Right lobe of liver (tissue), 6 donors: ENCODE results near the gene HIBCH. TPM values are rescaled to one million over a fixed set of nuclear protein-coding genes. Genes with fewer than 3 reads are reported as not detected.
A peak's percentile ranks its signal among the peaks of the same experiment; 100 is the strongest.

Experiments used
- ATAC-seq, 4 donors: fragments of 200-7000 bp; cut with Tn5 transposase; one replicate each; pipeline ENCODE4 v1.9.1; 2020; ENCODE audit warnings: mild to moderate bottlenecking in 4 of 4, moderate library complexity in 4 of 4
- DNase-seq, 3 donors: peaks; one replicate each; pipeline ENCODE4 v3.0.0-alpha.2; 2020
- H3K27ac ChIP-seq, 3 donors: fragments of 200-600 bp; one replicate each; pipeline ENCODE4 v1.8.0; 2022
- H3K27me3 ChIP-seq, 2 donors: fragments of 200-600 bp; one replicate each; pipeline ENCODE4 v1.8.0; 2022
- H3K36me3 ChIP-seq, 4 donors: fragments of 200-600 bp; sonication (generic) in 1 of 4; one replicate each; pipeline versions ENCODE4 v1.5.1 to v1.8.0; 2017 to 2022; ENCODE audit warnings: control low read depth in 1 of 4
- H3K4me1 ChIP-seq, 4 donors: fragments of 200-600 bp; sonication (generic) in 1 of 4; one replicate each; pipeline versions ENCODE4 v1.5.1 to v1.8.0; 2017 to 2022; ENCODE audit warnings: control low read depth in 1 of 4
- H3K4me3 ChIP-seq, 3 donors: fragments of 200-600 bp; one replicate each; pipeline ENCODE4 v1.8.0; 2022
- H3K9me3 ChIP-seq, 4 donors: fragments of 200-600 bp; sonication (generic) in 1 of 4; one replicate each; pipeline versions ENCODE4 v1.5.1 to v1.8.0; 2017 to 2022; ENCODE audit warnings: control low read depth in 1 of 4
- POLR2A ChIP-seq: fragments of 450-650 bp; IDR thresholded peaks from one replicate; pipeline ENCODE4 v1.6.1; 2017; ENCODE audit warnings: antibody characterized with exemption, mild to moderate bottlenecking
- WGBS: methylation state at CpG from one replicate; pipeline ENCODE4 v1.1.6; 2018; ENCODE audit warnings: low coverage, low lambda C conversion rate; ENCODE audit not compliant: insufficient coverage; ENCODE audit errors: missing lambda C conversion rate; 5-methylcytosine and 5-hydroxymethylcytosine counted together
- intact Hi-C, 2 donors: fragments of 100-400 bp; cut with DNase I; formaldehyde crosslinking; loops; one replicate each; pipeline versions ENCODE4 v1.11.2 to v1.14.1; 2022
- total RNA-seq, 6 experiments: library from RNA; depleted of rRNA in 2 of 6; stranded (reverse); fragments of >200 nt in 2 of 6; fragmentation: NEBNext Ultra II Directional in 3 of 6; extraction: Animal tissue kit (Norgen Biotek cat#: 25700) in 3 of 6; gene quantifications; one replicate each; pipeline versions ENCODE4 v1.1.0 to v1.2.4, GENCODE V29; 2016 to 2023
- TF ChIP-seq, protein P1 (sequence below), 4 donors: fragments of 200-600 bp in 3 of 4; fragments of 450-650 bp in 1 of 4; IDR thresholded peaks; one replicate each; pipeline versions ENCODE4 v1.5.1 to v1.8.0; 2016 to 2022; ENCODE audit warnings: antibody characterized with exemption in 4 of 4, mild to moderate bottlenecking in 2 of 4
- donor health status: DM: no; HTN: yes; CAD: no.
- donor health status: DM: no; HTN: no; CAD: no.
- donor health status: DM: no; HTN: no; CAD: no.
- donor health status: DM: no; HTN: yes; CAD: no.
- donor health status: DM: no; HTN: yes; CAD: no.

HIBCH gene
- total RNA-seq, 6 experiments from 2014 or later = 20.1 to 93.6 (median 53.6) TPM

DNA sequence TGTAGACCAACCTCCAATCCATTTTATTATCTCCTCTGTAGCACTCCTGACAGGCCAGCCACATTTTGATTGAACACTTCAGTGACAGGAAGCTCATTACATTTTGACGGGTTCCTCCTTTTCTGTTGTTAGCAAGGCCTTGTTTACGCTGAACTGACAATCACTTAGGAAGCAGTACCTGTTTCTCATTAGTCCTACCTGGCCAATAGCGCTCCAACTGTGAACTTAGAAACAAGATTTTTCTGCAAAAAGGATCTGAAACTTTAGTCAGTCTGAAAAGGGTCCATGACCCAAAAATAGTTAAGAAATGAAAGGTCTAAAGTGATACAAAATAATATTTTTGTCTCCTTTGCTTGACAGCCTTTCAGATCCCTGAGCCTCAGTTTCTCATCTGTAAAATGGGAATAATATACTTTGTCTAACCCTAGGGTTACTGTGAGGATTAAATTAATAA is 137.5 kb downstream of the HIBCH start:
- WGBS = 73% methylated on average over 3 of the region's 3 CpGs
- H3K27ac ChIP-seq = peak overlapping the region in 1 of 3 donors; percentile 78

DNA sequence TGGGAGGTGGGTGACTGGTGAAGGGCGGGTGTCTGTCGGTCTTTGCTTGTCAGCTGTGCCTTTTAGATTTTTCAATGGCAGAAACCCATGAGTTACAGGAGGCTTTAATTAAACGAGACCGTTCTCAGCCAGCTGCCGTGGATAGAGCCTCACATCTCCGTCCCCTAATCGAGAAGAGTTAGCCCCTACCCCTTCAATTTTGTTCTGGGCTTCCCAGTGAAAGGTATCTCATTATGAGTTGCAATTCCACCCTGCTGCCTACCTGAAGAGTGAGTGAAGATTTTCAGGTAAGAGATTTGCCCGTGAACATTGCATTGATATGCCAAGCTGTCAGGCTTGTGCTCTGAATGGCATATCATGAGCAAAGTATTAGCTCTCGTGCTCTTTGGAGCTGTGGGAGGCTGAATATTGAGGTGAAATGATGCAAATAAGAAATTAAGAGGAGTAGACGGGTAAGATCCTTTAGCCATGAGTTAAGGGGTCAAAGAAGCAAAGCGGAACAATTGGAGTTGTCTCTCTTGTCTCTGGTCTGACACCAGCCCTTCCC is 138.4 kb downstream of the HIBCH start:
- H3K27ac ChIP-seq = peak overlapping the region; percentile 65 to 78 (median 77)
- no peaks in the 10 kb centered on the region for H3K27me3 ChIP-seq
- DNase-seq (no peak), ATAC-seq (peak; percentile 1 to 7 (median 5))
- no peaks in the 10 kb centered on the region for H3K9me3 ChIP-seq
- peak overlapping the region; percentile 57 to 76 (median 64) for H3K4me3 ChIP-seq
- intact Hi-C loops = no loop called here
- 23% methylated on average over 6 of the region's 11 CpGs for WGBS
- H3K4me1 ChIP-seq = peaks cover 0 to 6% (median 0%) of the 10 kb centered on the region in 4 donors
- H3K36me3 ChIP-seq = no peaks in the 10 kb centered on the region
- TF ChIP-seq, protein P1, sequence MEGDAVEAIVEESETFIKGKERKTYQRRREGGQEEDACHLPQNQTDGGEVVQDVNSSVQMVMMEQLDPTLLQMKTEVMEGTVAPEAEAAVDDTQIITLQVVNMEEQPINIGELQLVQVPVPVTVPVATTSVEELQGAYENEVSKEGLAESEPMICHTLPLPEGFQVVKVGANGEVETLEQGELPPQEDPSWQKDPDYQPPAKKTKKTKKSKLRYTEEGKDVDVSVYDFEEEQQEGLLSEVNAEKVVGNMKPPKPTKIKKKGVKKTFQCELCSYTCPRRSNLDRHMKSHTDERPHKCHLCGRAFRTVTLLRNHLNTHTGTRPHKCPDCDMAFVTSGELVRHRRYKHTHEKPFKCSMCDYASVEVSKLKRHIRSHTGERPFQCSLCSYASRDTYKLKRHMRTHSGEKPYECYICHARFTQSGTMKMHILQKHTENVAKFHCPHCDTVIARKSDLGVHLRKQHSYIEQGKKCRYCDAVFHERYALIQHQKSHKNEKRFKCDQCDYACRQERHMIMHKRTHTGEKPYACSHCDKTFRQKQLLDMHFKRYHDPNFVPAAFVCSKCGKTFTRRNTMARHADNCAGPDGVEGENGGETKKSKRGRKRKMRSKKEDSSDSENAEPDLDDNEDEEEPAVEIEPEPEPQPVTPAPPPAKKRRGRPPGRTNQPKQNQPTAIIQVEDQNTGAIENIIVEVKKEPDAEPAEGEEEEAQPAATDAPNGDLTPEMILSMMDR (IDR thresholded peaks at IDR 0.05) = no peak
- no peak for TF ChIP-seq POLR2A

More for the DNA sequence above, 137.5 kb downstream of the HIBCH start:
- intact Hi-C loops = no loop called here
- no peak for TF ChIP-seq POLR2A
- TF ChIP-seq, protein P1 (IDR thresholded peaks at IDR 0.05) = no peak
- ATAC-seq (no peak), DNase-seq (no peak)
- H3K4me1 ChIP-seq = peaks cover 0 to 6% (median 0%) of the 10 kb centered on the region in 4 donors
- no peak overlapping the region for H3K4me3 ChIP-seq
- no peaks in the 10 kb centered on the region for H3K27me3 ChIP-seq
- H3K36me3 ChIP-seq = no peaks in the 10 kb centered on the region
- no peaks in the 10 kb centered on the region for H3K9me3 ChIP-seq

DNA sequence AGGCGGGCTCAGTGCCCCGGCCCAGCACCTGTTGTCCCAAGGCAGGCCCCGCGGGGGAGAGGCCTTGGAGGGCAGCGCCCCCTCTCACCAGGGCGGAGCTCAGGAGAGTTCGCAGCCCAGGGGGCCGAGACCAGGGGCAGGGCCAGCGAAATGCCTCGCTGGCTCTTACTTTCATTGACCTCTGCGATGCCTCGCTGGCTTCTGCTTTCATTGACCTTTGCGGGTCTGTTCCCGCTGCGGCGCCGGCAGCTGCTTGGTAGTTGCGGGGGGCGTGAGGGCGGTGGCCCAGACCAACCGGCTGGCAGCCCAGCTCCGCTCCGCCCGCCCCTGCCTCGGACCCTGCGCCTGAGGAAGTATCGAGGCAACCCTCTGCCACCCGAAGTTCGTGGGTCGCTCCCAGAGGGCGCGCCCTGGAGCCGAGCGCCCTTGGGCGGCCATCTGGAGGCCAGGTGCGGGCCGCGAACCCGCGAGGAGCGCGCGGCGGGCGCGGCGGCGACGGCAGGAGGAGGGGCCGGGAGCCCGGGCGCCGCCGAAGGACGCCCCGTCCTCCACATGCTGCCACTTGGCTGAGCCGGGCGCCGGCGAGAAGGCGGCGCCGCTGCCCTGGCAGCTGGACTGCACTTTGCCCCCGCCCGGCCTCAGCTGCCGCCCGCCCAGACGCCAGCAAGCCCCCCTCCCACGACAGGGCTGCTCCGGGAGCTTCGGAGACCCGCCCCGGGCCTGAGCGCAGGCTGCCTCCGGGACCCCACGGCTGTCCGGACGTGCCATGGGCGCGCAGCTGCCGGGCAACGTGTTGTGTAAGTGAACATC is 139.1 kb downstream of the HIBCH start:
- Histone ChIP-seq H3K27ac (peak overlapping the region; percentile 65 to 78 (median 77)), H3K9me3 (no peaks in the 10 kb centered on the region), H3K36me3 (no peaks in the 10 kb centered on the region), H3K27me3 (no peaks in the 10 kb centered on the region), H3K4me1 (peaks cover 0 to 6% (median 0%) of the 10 kb centered on the region in 4 donors), H3K4me3 (peak overlapping the region; percentile 57 to 76 (median 64))
- TF ChIP-seq, protein P1 (IDR thresholded peaks at IDR 0.05) = peak; percentile 54 to 66 (median 57)
- TF ChIP-seq POLR2A = no peak
- intact Hi-C loops = no loop called here
- DNase-seq (peak; percentile 75 to 82 (median 81)), ATAC-seq (peak; percentile 86 to 92 (median 90))
- WGBS = 1% methylated on average over 20 of the region's 82 CpGs

GRCh38 chr2:190179754-190180312 is 139.8 kb downstream of the HIBCH start:
- ATAC-seq = no peak
- H3K9me3 ChIP-seq = no peaks in the 10 kb centered on the region

More at GRCh38 chr2:190179754-190180312, 139.8 kb downstream of the HIBCH start:
- Histone ChIP-seq H3K4me3 (peak overlapping the region; percentile 57 to 76 (median 64)), H3K27me3 (no peaks in the 10 kb centered on the region), H3K27ac (peak overlapping the region; percentile 65 to 78 (median 77)), H3K36me3 (no peaks in the 10 kb centered on the region), H3K4me1 (peaks cover 0 to 6% (median 0%) of the 10 kb centered on the region in 4 donors)
- DNase-seq = no peak
- intact Hi-C loops = no loop called here
- 31% methylated on average over 12 of the region's 13 CpGs for WGBS
- TF ChIP-seq, protein P1 (IDR thresholded peaks at IDR 0.05) = no peak
- no peak for TF ChIP-seq POLR2A
